Thoracic aorta (tissue), 2 donors: ENCODE data around the gene TPK1. TPM values are rescaled to one million over a fixed set of nuclear protein-coding genes. Genes with fewer than 3 reads are reported as not detected.

ENCODE experiments used
- ATAC-seq: fragments of 150-250 bp; one replicate; pipeline ENCODE4 v1.8.0; 2017; ENCODE audit warnings: low read depth; ENCODE audit not compliant: insufficient number of reproducible peaks, low FRiP score
- DNase-seq: peaks from one replicate; pipeline ENCODE4 v3.0.0-alpha.2; 2020; ENCODE audit warnings: low spot score
- H3K27ac ChIP-seq, 2 donors: fragments of 200-600 bp; sonication (generic); 1 replicate in 1 of 2; 2 replicates in 1 of 2; pipeline ENCODE4 v1.5.1; 2016; ENCODE audit warnings: mild to moderate bottlenecking in 2 of 2, moderate library complexity in 2 of 2
- H3K27me3 ChIP-seq: fragments of 200-600 bp; sonication (generic); replicated peaks from 2 replicates; pipeline ENCODE4 v1.6.0; 2016; ENCODE audit warnings: mild to moderate bottlenecking; ENCODE audit not compliant: insufficient read depth
- H3K36me3 ChIP-seq: fragments of 200-600 bp; sonication (generic); one replicate; pipeline ENCODE4 v1.5.1; 2016
- H3K4me1 ChIP-seq, 2 donors: fragments of 200-600 bp; sonication (generic); 1 replicate in 1 of 2; 2 replicates in 1 of 2; pipeline versions ENCODE4 v1.5.1 to v1.6.0; 2016; ENCODE audit warnings: low read depth in 2 of 2, mild to moderate bottlenecking in 1 of 2; ENCODE audit not compliant: control insufficient read depth in 1 of 2
- H3K4me3 ChIP-seq: fragments of 200-600 bp; sonication (generic); 2 replicates; pipeline ENCODE4 v1.5.1; 2016; ENCODE audit warnings: mild to moderate bottlenecking
- H3K9me3 ChIP-seq: fragments of 200-600 bp; sonication (generic); 2 replicates; pipeline ENCODE4 v1.5.1; 2016
- total RNA-seq, 2 donors: library from RNA; depleted of rRNA; stranded (reverse); fragments of >200 nt; gene quantifications; one replicate each; pipeline versions ENCODE4 v1.1.0 to v1.2.3, GENCODE V29; 2016
- TF ChIP-seq, protein P1 (sequence below): fragments of 200-600 bp; sonication (generic); IDR thresholded peaks from one replicate; pipeline ENCODE4 v1.5.1; 2019; ENCODE audit warnings: antibody characterized with exemption

TPK1 gene
- total RNA-seq, 2 donors from 2014 or later: 13.3 to 21.2 TPM

DNA sequence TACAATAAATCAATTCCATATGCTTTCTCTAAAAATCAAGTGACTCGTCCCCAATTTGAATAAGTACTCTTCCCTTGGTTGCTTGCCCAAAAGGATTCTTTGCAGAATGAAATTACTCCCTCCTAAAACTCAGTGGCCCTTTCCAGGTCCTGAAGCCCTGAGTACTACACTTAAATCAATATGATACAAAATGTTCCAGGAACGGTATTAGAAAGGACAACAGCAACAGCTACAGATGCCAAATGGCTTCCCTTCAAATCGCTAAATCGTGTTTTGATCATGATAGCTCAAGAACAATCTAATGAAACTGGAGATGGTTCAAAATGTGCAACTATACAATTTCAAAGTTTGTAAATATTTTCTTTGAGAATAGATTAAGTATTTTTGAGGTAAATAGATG, 59.4 kb downstream of the TPK1 start:
- ATAC-seq (no peak), DNase-seq (no peak)
- no peaks in the 10 kb centered on the region for H3K9me3 ChIP-seq
- H3K36me3 ChIP-seq: no peaks in the 10 kb centered on the region
- peaks cover 0 to 2% of the 10 kb centered on the region in 2 donors for H3K4me1 ChIP-seq
- no peak overlapping the region for H3K4me3 ChIP-seq
- H3K27me3 ChIP-seq: no peaks in the 10 kb centered on the region
- TF ChIP-seq, protein P1, sequence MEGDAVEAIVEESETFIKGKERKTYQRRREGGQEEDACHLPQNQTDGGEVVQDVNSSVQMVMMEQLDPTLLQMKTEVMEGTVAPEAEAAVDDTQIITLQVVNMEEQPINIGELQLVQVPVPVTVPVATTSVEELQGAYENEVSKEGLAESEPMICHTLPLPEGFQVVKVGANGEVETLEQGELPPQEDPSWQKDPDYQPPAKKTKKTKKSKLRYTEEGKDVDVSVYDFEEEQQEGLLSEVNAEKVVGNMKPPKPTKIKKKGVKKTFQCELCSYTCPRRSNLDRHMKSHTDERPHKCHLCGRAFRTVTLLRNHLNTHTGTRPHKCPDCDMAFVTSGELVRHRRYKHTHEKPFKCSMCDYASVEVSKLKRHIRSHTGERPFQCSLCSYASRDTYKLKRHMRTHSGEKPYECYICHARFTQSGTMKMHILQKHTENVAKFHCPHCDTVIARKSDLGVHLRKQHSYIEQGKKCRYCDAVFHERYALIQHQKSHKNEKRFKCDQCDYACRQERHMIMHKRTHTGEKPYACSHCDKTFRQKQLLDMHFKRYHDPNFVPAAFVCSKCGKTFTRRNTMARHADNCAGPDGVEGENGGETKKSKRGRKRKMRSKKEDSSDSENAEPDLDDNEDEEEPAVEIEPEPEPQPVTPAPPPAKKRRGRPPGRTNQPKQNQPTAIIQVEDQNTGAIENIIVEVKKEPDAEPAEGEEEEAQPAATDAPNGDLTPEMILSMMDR: no peak
- no peak overlapping the region for H3K27ac ChIP-seq

DNA sequence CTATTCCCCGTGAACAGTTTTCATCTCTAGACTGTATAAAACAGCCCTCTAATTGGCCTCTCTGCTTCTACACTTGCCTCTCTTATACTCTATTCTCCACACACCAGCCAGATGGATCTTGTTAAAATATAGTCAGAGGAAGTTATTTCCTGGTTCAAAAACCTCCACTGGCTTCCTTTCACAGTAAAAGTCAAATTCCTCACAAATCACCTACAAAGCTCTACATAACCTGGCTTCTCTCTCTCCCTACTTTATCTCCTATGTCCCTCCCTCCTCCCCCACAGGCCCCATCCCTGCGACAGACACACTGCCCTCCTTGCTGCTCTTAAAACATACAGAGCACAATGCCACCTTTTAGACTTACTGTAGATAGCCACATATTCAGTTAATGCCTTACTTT, 60.1 kb downstream of the TPK1 start:
- H3K9me3 ChIP-seq: no peaks in the 10 kb centered on the region
- ATAC-seq: no peak
- no peak overlapping the region for H3K4me3 ChIP-seq
- H3K36me3 ChIP-seq: no peaks in the 10 kb centered on the region
- no peaks in the 10 kb centered on the region for H3K4me1 ChIP-seq
- no peak for DNase-seq
- H3K27me3 ChIP-seq: no peaks in the 10 kb centered on the region
- TF ChIP-seq, protein P1: no peak
- no peak overlapping the region for H3K27ac ChIP-seq

DNA sequence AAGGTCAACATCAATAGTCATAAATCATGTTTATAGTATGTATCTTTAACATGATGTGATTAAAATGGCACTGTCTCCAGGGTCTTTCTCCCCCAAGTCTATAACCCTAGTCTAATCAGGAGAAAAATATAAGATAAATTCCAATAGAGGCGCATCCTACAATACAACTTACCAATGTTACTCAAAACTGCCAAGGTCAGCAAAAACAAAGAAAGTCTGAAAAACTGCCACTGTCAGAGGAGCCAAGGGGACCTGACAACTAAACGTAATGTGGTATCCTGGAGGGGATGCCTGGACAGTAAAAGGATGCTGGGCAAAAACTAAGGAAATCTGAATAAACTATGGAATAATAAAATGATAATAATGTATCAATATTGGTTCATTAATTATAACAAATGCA, 63.9 kb downstream of the TPK1 start:
- no peaks in the 10 kb centered on the region for H3K36me3 ChIP-seq
- H3K4me3 ChIP-seq: no peak overlapping the region
- H3K4me1 ChIP-seq: no peaks in the 10 kb centered on the region
- no peaks in the 10 kb centered on the region for H3K27me3 ChIP-seq
- TF ChIP-seq, protein P1: no peak
- ATAC-seq (no peak), DNase-seq (no peak)
- no peak overlapping the region for H3K27ac ChIP-seq
- no peaks in the 10 kb centered on the region for H3K9me3 ChIP-seq

DNA sequence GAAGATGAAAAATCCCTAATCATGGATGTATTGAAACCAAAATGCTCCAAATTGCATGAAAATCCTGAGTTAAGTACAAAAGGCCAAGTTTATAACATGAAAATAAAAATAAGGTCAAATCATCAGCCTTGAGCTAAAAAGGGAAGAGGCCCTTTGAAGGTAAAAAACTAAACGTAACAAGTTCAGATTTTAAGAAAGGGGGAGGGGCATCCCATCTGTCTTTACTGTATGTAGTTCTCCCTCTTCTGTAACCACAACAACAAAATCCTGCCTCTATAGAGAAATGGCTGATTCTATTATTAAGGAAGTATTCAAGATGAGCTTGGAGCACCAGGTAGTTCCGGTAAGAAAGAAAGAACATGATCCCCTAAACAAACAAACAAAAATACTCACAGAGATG, 64.7 kb downstream of the TPK1 start:
- no peak overlapping the region for H3K27ac ChIP-seq
- no peak overlapping the region for H3K4me3 ChIP-seq
- no peak for ATAC-seq
- H3K27me3 ChIP-seq: no peaks in the 10 kb centered on the region
- H3K9me3 ChIP-seq: no peaks in the 10 kb centered on the region
- no peak for DNase-seq
- no peaks in the 10 kb centered on the region for H3K36me3 ChIP-seq
- no peaks in the 10 kb centered on the region for H3K4me1 ChIP-seq
- TF ChIP-seq, protein P1: no peak

DNA sequence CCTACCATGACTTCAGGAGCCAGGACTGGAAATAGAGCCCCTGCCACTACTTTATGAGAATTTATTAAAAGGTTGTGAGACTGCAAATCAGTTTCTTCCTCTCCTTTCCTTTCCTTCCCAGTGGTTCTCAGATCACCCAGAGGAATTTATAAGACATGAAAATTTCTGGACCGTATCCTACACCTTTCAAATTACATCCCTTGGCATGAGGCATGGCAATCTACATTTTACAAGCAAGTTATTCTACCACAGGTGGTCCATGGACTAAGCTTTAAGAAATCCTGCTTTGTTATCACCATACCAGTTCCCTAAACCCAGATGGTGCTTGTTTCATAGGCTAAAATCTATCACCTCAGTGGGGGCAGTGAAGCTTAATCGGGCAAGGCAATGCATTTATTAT, 66.5 kb downstream of the TPK1 start:
- Histone ChIP-seq H3K36me3 (no peaks in the 10 kb centered on the region), H3K27me3 (no peaks in the 10 kb centered on the region), H3K4me1 (no peaks in the 10 kb centered on the region), H3K9me3 (no peaks in the 10 kb centered on the region), H3K27ac (no peak overlapping the region), H3K4me3 (no peak overlapping the region)
- DNase-seq (no peak), ATAC-seq (no peak)
- TF ChIP-seq, protein P1: no peak
